ENCODE results near the gene TSPEAR.
A peak's percentile ranks its signal among the peaks of the same experiment; 100 is the strongest.

Gene TSPEAR

GRCh38 chr21:44496564-44497550 is 214.5 kb downstream of the TSPEAR start:
- no peak for DNase-seq

GRCh38 chr21:44495611-44496563 is 215.5 kb downstream of the TSPEAR start:
- no peak for DNase-seq

GRCh38 chr21:44494956-44495355 is 216.4 kb downstream of the TSPEAR start:
- DNase-seq: no peak

GRCh38 chr21:44494418-44494817 is 217.0 kb downstream of the TSPEAR start:
- no peak for DNase-seq

DNA sequence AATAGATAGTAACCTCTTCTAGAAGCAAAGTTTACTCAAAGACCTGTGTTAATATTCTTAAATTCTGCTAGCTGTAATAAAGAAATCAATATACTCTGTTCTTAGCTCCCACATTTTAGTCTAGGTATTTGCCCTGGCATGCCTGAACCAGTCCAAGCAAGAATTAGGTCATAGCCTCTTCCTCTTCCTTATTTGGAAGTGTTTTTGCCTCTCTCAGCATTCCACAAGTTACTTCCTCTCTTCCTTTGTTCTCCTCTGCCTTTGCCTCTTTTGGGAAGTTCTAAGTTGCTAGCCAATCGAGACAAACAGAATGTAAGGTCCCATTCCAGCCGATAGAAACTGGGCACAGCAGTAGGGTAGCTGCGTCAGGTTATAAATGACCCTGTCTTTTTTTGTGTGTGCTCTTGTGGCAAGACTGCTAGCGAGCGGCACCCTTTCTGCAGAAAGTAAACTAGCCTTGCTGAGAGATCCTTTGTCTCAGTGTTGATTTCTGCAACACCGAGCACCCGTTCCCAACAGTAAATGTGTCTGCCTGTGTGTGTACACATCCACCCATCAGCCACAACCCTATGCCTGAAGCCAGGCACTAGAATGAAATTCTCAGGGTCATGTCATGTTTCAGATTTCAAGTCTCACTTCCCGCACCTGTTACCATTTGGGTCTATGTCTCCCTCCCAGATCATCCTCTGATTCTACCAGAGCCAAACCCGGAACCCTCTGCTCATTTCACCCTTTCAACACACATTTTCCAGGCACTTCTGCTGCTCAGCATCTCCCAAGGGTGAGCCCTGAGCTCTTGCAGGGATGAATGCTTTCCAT is 218.6 kb downstream of the TSPEAR start:
- no peak for DNase-seq

DNA sequence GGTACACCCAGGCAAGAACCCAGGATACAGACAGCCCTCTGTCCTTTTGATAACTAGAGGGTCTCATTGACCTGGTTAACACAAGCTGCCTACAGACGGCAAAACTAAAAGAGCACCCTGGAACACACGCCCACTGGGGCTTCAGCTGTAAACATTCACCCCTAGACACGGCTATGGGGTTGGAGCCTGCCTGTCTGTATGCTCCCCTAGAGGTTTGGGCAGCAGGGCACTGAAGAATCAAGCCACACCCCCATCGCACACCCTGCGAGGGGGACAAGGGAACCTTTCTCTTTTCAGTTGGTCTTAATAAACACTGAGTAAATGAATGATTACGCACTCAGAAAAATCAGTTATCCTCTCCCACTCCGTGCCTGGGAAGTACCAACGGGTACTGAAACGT is 220.6 kb downstream of the TSPEAR start:
- no peak for DNase-seq

DNA sequence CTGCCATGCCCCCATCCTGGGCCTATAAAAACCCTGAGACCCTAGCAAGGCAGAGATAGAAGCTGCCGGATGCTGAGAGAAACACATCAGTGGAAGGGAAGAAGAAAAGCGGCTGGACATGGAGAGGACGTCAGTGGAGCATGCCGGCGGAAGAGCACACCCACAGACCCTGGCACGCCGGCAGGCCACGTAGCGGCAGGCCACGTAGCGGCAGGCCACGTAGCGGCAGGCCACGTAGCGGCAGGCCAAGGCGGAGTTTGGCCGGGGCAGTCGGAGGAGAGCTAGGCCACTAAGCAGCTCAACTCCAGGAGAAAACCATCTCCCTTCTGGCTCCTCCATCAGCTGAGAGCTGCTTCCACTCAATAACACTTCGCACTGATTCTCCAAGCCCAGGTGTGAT is 221.0 kb downstream of the TSPEAR start:
- DNase-seq: no peak

DNA sequence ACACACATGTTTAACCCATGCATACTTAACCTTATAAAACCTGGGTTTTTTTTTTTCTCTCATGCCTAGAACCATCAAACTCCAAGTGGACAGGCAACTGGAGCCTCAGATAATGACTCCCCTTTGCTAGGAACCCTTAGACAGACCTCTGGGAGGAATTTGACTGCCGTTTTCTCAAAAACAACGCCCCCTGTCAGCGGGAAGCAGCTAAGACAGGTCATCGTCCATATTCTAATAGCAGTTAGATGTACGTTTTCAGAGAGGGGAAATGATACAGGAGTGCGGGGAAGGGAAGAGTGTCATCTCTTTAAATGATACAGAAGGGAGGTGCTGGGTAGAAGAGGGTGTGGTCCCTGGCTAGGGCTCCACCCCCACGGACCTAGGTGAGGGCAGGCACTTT is 221.4 kb downstream of the TSPEAR start:
- no peak for DNase-seq

DNA sequence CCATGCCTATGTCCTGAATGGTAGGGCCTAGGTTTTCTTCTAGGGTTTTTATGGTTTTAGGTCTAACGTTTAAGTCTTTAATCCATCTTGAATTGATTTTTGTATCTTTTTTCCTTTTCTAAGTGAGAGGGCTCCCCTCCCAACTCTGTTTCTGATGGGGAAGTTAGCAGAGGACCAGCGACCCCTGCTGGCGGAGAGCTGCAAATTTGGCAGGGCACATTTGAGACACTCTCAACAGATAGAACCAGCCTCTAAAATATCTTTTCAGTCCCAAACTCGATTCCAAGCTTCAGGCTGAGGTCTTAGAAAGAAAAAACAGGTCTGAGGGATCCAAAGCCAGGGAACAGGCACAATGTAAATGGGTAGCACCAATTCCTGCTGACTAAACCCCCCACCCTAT is 223.5 kb downstream of the TSPEAR start:
- peak; percentile 44 for DNase-seq

DNA sequence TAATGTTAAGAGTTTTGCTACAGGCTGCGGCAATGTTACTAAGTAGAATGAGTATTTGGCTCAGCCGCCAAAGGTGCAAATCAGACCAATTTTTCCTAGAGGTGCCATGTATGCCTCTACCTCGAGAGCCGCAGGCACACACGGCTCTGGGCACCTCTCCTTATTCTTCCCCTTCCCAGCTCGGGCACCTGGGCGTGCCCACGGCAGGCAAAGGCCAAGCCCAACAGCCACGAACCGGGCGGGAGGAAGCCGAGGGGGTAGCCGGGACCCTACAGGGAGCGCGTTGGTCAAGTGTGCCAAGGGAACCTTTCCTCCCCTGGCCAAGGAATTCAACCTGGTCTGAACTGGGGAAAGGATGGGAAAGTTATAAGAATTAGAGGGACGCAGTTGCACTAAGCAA is 225.1 kb downstream of the TSPEAR start:
- no peak for DNase-seq

DNA sequence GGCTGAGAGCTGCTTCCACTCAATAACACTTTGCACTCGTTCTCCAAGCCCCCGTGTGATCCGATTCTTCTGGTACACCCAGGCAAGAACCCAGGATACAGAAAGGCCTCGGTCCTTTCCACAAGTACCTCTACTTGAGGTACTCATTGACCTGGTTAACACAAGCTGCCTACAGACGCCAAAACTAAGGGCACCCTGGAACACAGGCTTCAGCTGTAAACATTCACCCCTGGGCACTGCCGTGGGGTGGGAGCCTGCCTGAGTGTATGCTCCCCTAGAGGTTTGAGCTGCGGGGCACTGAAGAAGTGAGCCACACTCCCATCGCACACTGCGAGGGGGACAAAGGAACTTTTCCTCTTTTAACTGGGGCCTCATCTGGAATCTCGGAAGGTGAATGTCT is 225.6 kb downstream of the TSPEAR start:
- DNase-seq: no peak

- DNase-seq: peak; percentile 57
Measured at GRCh38 chr21:44485254-44485793, 226.0 kb downstream of the TSPEAR start.

- DNase-seq: no peak
Measured at GRCh38 chr21:44484498-44485253, 226.7 kb downstream of the TSPEAR start.

DNA sequence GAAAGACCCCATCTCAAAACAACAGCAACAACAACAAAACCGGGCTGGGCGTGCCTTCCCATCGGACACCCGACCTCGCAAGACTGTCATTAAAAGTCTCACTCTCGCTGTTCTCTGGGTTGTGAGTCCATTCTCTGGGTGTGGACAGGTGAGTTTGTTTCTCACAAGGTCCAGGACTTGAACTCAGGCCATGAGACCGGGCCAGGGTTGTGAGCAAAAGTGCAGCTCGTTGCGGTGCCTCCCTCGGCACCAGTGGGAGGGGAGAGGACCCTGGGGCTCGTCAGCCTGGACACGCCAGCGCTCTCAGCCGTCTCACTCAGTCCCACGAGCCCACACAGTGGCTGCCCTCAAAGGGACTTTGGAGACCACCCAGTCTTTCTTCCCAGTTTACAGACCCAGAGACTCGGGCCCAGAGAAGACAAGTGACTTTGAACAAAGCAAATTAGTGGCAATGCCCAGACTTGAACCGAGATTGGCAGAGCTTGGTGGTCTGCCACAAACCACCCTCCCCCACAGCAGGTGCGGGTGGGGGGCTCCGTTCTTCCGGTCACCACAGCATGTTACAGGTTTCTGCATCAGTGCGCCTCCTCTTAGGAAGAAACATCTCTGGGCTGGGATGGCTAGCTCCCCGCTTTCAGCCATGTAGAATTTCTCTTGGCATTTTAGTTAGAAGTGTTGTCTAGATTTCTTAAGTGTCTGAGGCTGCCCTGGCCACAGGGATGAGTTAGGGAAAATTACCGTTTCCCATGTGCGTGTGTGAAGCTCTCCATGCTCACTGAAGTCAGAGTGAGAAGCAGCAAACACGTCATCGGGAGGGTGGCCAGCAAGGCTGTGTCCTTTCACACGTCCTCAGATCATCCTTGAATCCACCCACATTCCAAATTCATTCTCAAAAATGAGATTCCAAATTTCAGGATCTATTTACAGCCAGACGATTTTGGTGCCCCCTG is 227.8 kb downstream of the TSPEAR start:
- no peak for DNase-seq

DNA sequence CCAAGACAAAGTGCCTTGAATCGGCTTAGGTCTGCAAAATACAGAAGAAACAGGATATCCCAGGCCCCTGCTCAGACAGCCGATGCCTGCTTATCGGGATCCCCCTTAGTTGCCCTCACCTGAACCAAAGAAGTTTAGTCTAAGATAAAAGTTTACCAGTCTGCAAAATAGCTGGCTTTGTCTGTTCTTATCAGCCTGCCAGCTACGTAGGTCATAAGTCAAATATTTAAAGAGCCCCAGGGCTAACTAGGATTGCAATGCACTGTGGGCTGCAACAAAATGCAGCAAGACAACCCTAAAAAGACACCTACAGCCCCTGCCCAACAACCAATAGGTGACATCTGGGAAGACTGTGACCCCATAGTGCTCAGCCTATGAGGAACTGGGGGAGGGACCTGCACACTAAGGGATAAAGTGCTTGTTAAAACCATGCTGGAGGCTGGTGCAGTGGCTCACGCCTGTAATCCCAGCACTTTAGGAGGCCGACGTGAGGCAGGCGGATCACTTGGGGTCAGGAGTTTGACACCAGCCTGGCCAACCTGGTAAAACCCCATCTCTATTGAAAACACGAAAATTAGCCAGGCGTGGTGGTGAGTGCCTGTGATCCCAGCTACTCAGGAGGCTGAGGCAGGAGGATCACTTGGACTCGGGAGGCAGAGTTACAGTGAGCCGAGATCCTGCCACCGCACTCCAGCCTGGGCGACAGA is 228.6 kb downstream of the TSPEAR start:
- no peak for DNase-seq

GRCh38 chr21:44480200-44481053 is 230.9 kb downstream of the TSPEAR start:
- no peak for DNase-seq

DNA sequence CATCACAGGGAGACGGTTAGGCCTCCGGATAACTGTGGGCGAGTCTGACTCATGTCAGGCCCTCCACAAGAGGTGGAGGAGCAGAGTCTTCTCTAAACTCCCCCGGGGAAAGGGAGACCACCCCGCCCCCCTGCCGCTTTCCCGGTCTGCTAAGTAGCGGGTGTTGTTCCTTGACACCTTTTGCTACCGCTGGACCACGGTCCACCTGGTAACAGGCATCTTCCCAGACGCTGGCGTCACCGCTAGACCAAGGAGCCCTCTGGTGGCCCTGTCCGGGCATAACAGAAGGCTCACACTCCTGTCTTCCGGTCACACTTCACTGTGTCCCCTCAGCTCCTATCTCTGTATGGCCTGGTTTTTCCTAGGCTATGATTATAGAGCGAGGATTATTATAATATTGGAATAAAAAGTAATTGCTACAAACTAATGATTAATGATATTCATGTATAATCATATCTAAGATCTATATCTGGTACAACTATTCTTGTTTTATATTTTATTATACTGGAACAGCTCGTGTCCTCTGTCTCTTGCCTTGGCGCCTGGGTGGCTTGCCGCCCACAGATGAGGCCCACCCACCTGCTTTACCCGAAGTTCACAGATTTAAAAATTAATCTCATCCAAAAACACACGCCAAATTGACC is 231.7 kb downstream of the TSPEAR start:
- DNase-seq: peak; percentile 40

DNA sequence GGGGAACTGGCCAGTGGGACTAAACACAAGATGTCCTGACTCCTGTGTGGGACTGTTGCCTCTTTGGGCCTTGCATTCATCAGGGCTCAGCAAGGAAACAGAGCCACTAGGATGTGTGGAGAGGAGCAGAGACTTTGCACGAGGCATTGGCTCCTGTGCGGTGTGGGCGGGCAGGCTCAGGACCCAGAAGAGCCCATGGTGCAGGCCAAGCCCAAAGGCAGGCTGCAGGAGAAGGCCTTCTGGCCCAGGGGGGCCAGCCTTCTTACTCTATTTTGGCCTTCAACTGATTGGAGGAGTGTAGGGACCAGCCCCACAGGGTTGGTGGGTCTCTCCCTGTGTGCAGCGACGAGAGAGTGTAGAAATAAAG is 232.6 kb downstream of the TSPEAR start:
- DNase-seq: no peak
